ENCODE data around the gene RRAS2.
"Not testable (repeated sequence)": the region's sequence is repeated elsewhere in the genome, so short reads cannot be mapped to it uniquely, and the experiment has no call there.

The RRAS2 gene

DNA sequence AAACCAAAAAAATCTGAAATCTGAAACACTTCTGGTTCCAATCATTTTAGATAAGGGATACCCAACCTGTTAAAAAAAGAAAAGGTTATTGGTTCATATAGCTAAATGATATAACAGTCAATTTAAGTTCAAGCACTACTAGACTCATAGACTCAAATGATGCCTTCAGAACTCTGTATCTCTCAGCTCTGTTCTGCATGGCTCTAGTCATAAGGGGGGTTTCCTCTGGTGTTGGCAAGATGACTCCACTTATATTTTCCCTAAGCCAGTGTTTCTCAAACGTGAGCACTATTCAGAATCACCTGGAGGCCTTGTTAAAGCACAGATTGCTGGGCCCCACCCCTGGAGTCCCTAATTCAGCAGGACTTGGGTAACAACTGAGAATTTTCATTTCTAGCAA is 11.5 kb upstream of the RRAS2 start:
- no peak for DNase-seq

DNA sequence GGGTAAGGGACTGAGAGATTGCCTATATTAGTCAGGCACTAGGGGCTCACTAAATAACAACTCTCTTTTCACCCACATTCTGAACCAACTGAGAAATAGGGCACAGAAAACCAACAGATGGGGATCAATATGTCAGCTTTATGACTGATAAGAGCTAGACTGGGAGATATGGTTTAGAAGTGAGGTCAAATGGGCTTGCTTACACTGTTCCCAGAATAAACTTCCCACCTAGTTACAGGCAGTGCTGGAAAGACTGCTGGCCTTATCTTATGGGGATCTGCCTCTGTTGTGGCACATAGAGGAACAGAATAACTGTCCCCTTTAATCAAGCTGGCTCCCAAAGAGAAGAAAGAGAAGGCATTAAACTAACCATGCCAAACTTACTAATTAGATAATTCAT is 10.6 kb upstream of the RRAS2 start:
- DNase-seq = no peak

DNA sequence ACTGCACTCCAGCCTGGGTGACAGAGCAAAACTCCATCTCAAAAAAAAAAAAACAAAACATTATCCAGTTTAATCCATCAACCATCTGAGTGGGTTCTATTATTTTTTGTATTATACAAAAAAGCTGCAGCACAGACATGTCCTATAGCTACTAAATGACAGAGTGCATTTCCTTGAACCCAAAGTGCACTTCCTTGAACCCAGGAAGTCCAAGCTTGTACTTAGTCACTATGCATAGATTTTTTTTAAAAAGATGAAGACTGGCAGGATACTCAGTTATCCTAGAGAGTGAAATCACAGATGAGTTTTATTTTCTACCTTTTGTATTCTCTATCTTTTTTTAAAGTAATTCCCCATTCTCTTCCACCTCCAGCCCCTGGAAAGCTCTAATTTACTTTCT is 8.0 kb upstream of the RRAS2 start:
- DNase-seq = no peak

GRCh38 chr11:14364322-14364721 is 5.3 kb upstream of the RRAS2 start:
- no peak for DNase-seq

DNA sequence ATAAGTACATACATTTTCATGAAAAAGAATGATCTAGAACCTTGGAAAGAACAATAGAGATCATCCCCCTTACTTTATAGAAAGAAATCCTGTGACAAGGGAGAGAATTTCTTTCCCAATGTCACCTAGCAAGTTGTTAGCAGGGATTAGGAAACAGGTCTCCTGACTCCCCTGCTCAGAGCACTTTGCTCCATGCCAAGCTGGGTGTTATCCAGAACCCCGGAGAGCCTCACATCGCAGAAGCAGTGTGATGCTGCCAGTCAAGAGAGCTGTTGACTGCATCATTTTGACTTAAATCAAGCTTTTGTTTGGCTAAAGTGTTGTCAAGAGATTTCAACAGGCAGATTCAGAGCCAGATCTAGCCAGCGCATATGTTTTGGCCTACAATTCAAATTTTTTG is 3.6 kb upstream of the RRAS2 start:
- DNase-seq = no peak

GRCh38 chr11:14361951-14362350 is 3.0 kb upstream of the RRAS2 start:
- no peak for DNase-seq

DNA sequence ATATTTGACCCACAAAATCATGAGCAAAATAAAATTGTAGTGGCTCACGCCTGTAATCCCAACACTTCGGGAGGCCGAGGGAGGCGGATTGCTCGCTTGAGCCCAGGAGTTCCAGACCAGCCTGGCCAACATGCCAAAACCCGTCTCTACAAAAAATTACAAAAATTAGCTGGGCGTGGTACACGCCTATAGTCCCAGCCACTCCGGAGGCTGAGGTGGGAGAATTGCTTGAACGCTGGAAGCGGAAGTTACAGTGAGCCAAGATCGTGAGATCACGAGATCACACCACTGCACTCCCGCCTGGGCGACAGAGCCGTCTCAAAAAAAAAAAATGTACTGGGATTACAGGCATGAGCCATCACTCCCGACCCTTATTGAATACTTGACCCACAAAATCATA is 2.0 kb upstream of the RRAS2 start:
- DNase-seq = no peak

GRCh38 chr11:14359501-14360031 is 583 bp upstream of the RRAS2 start:
- DNase-seq = no peak

DNA sequence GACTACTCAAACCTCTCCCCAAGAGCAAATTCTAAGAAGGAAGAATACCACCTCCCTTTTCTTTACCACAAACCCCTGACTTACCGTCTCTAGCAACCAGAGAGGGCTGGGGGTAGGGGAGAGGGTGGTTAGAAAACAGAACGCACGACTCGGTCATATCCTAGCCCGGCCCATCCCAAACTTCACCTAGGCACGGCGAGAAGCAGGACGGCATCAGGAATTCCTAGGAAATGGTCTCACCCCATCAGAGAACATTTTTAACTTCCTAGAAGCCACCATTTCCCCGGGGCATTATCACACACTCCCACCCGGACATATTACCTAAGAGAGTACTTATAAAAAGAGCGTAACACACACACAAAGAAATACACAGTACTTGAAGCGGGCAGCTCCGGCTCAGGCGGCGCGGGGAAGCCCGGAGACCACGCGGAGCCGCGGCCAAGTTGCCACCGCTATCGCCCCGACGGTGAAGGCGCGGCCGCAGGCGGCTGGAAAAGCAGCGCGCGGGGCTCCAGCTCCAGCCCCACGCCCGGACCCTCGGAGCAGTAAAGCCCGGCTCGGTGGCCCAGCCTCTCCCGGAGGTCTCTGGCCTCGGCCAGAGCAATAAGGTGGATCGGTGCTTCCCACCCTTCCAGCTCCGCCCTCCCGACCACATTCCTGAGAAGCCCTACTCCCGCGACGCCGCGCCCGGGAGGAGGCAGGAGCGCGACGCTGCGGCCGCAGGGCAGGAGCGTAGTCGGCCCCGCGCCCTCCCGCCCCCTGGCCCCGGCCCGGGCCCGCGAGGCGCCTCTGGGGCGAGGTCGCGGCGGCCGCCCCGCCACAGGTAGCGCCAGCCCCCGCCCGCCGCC is 878 bp downstream of the RRAS2 start:
- DNase-seq = peak; percentile 30

DNA sequence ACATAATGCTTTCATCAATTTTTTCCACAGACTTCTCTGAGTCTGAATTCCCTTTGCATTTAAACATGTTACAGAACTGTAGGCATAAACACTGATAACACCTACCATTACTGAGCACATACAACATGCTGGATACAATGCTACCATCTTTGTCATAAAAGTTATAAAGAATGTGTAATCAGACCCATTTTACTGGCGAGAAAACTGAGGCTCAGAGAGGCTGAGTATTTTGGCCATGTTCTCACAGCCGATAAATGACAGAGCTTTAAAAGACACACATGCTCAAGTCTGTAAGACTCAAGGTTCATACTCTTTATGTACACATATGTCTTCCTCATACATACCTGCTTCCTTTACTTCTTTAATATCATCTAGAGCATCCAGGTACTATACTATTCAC is 2.6 kb downstream of the RRAS2 start:
- DNase-seq = no peak

GRCh38 chr11:14354604-14355003 is 4.4 kb downstream of the RRAS2 start:
- not testable (repeated sequence) for DNase-seq

GRCh38 chr11:14350716-14351238 is 8.2 kb downstream of the RRAS2 start:
- no peak for DNase-seq

- no peak for DNase-seq
These were observed 8.8 kb downstream of the RRAS2 start for GRCh38 chr11:14350215-14350614.

DNA sequence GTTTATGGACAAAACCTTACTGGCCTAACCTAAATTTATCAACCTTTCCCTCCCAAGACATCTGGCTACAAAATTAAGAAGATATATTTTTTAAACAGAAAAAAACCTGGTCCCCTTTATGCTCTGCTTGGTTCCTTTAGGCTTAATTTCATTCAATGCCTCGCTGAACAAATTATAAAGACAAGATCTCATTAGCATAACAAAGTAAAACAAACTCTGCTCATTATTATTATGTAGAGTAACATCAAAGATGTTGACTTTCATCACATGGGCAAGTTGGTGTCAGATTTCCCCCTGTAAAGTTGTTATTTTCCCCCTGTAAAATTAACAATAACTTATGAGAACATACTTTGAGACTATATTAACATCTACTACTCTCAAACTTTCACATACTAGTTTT is 11.0 kb downstream of the RRAS2 start:
- DNase-seq = no peak

GRCh38 chr11:14347494-14347893 is 11.5 kb downstream of the RRAS2 start:
- no peak for DNase-seq

DNA sequence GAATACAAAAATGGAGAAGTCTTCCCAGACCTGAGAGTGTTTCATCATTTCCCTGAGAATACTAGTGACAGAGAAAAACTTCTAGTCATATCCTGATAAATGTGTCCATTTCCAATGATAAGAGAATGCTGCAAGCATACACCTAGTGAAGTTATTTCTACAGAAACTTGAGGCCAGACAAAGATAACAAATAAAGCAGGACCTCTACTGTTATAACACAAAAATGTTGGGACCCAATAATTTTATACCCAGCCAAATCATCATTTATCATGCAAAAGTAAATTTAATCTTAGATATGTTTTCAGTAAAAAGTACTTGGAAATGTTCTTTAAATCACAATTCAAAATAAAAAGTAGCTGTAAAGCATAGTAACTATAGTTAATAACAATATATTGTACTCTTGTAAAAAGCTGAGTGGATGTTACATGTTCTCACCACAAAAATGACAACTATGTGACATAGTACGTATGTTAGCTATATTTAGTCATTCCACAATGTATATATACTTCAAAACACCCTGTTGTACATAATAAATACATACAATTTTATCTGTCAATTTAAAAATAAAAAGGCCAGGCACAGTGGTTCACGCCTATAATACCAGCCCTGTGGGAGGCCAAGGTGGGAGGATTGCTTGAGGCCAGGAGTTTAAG is 12.6 kb downstream of the RRAS2 start:
- DNase-seq = no peak

DNA sequence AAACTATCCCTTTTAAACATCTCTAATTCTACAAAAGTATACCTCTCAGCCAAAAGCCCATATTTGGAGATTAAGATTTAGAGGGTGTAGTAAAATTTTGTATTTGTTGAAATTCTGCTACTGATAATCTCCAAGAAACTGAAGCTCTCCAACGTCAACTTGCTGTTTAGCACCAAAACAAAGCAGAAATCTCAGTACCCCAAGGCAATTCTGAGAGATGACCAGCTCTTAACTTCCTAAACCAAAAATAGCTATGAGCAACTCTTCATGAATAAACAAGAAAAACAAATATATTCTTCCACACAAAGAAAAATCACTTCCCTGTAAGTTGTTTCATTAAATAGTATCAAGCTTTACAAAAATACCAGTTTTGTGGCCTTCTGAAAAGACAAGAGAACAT is 13.3 kb downstream of the RRAS2 start:
- DNase-seq = no peak

DNA sequence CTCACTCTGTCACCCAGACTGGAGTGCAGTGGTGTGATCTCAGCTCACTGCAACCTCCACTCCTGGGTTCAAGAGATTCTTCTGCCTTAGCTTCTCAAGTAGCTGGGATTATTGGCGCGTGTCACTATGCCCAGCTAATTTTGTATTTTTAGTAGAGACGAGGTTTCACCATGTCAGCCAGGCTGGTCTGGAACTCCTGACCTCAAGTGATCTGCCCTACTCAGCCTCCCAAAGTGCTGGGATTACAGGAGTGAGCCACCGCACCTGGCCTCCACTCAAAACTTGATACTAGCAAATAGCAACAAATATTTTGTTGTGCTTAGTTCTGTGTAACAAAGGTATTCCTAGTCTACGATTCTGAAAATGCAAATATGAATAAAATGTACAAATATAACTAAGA is 14.0 kb downstream of the RRAS2 start:
- not testable (repeated sequence) for DNase-seq

DNA sequence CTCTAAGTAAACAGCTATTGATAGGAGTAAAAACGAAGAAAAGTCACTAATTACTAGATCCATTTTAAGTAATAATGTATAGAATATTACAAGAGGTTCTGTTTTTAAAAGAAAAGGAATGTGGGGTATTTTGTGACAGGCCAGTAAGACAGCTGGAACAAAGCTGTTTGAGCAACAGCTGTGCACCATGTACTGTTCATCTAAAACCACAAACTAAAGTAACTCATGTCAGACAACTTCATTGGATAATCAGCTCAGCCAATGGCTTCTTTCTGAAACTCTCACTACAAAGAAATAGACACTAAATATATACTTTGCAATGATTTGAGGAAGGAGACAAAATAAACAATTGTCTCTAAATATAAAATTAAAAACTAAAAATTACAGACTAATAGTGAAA is 16.1 kb downstream of the RRAS2 start:
- DNase-seq = no peak

DNA sequence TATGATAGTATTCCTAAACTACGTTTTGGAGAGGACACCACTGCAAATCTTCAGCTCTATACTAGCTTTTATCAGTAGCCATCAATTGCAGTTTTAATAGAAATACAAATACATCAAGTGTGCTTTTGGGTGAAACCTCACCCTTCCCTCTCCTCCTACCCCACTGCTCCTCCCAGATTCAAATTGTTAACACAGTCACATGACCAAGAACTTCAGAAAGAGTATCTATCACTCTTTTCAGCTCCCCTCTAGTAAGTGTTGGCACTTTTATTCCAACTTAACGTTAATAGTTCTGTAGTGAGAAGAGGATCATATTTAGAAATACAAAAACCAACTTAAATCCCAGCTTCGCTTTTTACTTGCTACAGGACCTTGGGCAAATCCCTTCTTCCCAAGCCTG is 17.0 kb downstream of the RRAS2 start:
- no peak for DNase-seq

GRCh38 chr11:14340721-14341120 is 18.3 kb downstream of the RRAS2 start:
- DNase-seq = no peak

DNA sequence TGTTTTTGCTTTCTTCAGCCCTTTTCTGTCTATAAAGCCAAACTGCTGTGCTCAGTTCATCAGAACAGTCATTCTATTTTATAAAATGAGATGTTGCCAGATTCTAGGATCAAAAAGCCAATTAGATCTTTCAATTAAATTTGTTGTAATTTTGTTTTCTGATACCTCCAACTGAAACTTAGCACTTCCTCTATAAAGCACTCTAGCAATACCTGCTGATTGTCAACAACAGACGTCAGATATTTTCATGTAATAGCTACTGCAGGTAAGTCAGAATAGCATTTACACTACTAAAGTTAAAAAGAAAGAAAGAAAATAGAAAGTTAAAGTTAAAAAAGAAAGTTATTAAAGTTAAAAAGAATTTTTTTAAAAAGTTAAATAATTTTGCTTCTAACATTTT is 19.6 kb downstream of the RRAS2 start:
- no peak for DNase-seq

DNA sequence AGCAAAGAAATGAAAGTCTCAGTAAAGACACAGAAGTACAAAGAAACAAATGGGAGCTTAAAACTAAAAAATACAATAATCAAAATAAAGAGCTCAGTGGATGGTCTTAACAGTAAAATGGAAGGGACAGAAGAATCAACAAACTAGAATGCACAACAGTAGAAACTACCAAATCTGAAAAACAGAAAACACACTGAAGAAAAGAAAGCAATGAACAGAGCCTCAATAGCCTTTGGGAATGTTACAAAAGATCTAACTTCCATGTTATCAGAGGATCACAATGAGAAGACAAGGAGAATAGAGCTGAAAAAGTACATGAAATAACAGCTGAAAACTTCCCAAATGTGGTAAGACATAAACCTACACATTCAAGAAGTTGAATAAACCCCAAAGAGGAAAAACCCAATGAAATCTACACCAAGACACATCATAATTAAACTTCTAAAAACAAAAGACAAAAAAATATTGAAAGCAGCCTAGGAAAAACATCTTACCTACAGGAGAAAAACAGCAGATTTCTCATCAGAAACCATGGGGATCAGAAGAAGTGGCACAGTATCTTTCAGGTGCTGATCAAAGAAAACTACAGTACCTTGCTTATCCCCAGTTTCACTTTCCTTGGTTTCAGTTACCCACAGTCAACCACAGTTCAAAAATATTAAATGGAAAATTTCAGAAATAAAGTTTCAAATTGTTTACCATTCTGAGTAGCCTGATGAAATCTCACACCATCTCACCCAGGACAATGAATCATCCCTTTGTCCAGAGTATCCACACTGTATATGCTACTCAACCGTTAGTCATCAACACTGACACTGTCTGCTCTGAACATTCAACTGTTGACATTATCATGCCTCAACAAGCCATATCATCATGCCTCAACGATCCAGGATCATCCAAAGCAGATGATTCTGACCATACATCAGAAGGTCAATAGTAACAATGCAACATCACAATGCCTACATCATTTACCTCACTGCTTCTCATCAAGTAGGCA is 22.2 kb downstream of the RRAS2 start:
- no peak for DNase-seq

Measured in activated gamma-delta T cell treated with Interleukin-2 at 50 U/mL for 16 hours (primary cell).